Ovary (tissue), 9 donors: ENCODE data around the gene KDELR3. TPM values are rescaled to one million over a fixed set of nuclear protein-coding genes. Genes with fewer than 3 reads are reported as not detected.

Source experiments
- DNase-seq, 5 donors: peaks; one replicate each; pipeline ENCODE4 v3.0.0-alpha.2; 2019 to 2020
- H3K27ac ChIP-seq, 2 donors: fragments of 200-600 bp; one replicate each; pipeline versions ENCODE4 v1.5.1 to v1.8.0; 2019 to 2022
- H3K27me3 ChIP-seq: fragments of 200-600 bp; one replicate; pipeline ENCODE4 v1.8.0; 2022
- H3K36me3 ChIP-seq: fragments of 200-600 bp; sonication (generic); one replicate; pipeline ENCODE4 v1.5.1; 2019
- H3K4me1 ChIP-seq: one replicate; pipeline ENCODE4 v1.8.1; 2013; ENCODE audit warnings: mild to moderate bottlenecking, moderate library complexity; ENCODE audit not compliant: insufficient read depth
- H3K4me3 ChIP-seq: fragments of 200-600 bp; sonication (generic); one replicate; pipeline ENCODE4 v1.5.1; 2017
- H3K9me3 ChIP-seq, 2 donors: fragments of 200-600 bp in 1 of 2; sonication (generic) in 1 of 2; one replicate each; pipeline versions ENCODE4 v1.5.1 to v1.8.1; 2013 to 2019; ENCODE audit warnings: mild to moderate bottlenecking in 1 of 2, moderate library complexity in 1 of 2
- CTCF ChIP-seq, 3 donors: fragments of 450-650 bp in 2 of 3; fragments of 200-600 bp in 1 of 3; IDR thresholded peaks; one replicate each; pipeline versions ENCODE4 v1.5.1 to v1.8.0; 2016 to 2022; ENCODE audit warnings: antibody characterized with exemption in 3 of 3, mild to moderate bottlenecking in 1 of 3
- EP300 ChIP-seq: sonication (generic); formaldehyde crosslinking; IDR thresholded peaks from one replicate; pipeline ENCODE4 v1.6.1; 2017; ENCODE audit warnings: antibody characterized with exemption
- POLR2A ChIP-seq: fragments of 450-650 bp; IDR thresholded peaks from one replicate; pipeline ENCODE4 v1.6.1; 2017; ENCODE audit warnings: antibody characterized with exemption, mild to moderate bottlenecking, moderate library complexity
- WGBS, 3 donors: extraction: QIAGEN DNeasy Blood & Tissue Kit in 1 of 3; methylation state at CpG; one replicate each; pipeline versions ENCODE4 v1.1.5 to v1.1.7; 2013 to 2017; 5-methylcytosine and 5-hydroxymethylcytosine counted together
- intact Hi-C, 4 donors: fragments of 100-400 bp; cut with DNase I; formaldehyde crosslinking; loops; one replicate each; pipeline versions ENCODE4 v1.11.0 to v1.15.1; 2022 to 2023
- polyA plus RNA-seq, 2 donors: library from polyadenylated mRNA; stranded (reverse); fragments of 200-250 nt in 1 of 2; fragments of 350-450 nt in 1 of 2; fragmentation: Illumina TruSeq in 1 of 2; extraction: RNeasy Lipid Tissue Mini Kit (QIAGEN cat#74804) in 1 of 2; gene quantifications; one replicate each; pipeline ENCODE4 v1.2.3, GENCODE V29; 2013 to 2014
- total RNA-seq, 7 donors: library from RNA; depleted of rRNA in 2 of 7; stranded (reverse); fragments of >200 nt in 2 of 7; fragmentation: NEBNext Ultra II Directional in 3 of 7; extraction: Animal tissue kit (Norgen Biotek cat#: 25700) in 3 of 7; gene quantifications; one replicate each; pipeline versions ENCODE4 v1.1.0 to v1.2.4, GENCODE V29; 2016 to 2023
- donor health status: DM: no; HTN: no; CAD: no; lungs with moderate emphysema.
- donor health status: DM: no; HTN: no; CAD: no.
- donor health status: Bipolar disorder and iron deficiency.
- donor health status: DM: yes; HTN: yes; CAD: no.
- donor health status: DM: no; HTN: no; CAD: no.
- donor health status: DM: yes; HTN: yes; CAD: no.

Gene KDELR3
- total and polyA plus RNA-seq, 9 donors: 0.81 to 26.9 (median 2.4) TPM

- intact Hi-C loops: no loop called here
- H3K27me3 ChIP-seq: peaks cover 3% of the 10 kb centered on the region
- WGBS, 3 donors: 86 to 94% (median 89%) methylated on average over 2 of the region's 2 CpGs
Measured at GRCh38 chr22:38451404-38451803, 16.5 kb upstream of the KDELR3 start.

GRCh38 chr22:38451864-38452263, 16.0 kb upstream of the KDELR3 start:
- no peak for DNase-seq
- intact Hi-C loops: no loop called here
- no peak overlapping the region for H3K27ac ChIP-seq
- WGBS, 3 donors: 63 to 66% (median 63%) methylated on average over 4 of the region's 4 CpGs
- H3K4me3 ChIP-seq: no peak overlapping the region
- H3K9me3 ChIP-seq: no peaks in the 10 kb centered on the region
- no peaks in the 10 kb centered on the region for H3K36me3 ChIP-seq
- no peak for TF ChIP-seq POLR2A
- no peak for TF ChIP-seq CTCF (IDR thresholded peaks at IDR 0.05)
- TF ChIP-seq EP300: no peak
- peaks cover 2% of the 10 kb centered on the region for H3K4me1 ChIP-seq
- H3K27me3 ChIP-seq: peaks cover 3% of the 10 kb centered on the region

More at GRCh38 chr22:38451404-38451803, 16.5 kb upstream of the KDELR3 start:
- Histone ChIP-seq H3K4me1 (peaks cover 2% of the 10 kb centered on the region), H3K36me3 (no peaks in the 10 kb centered on the region), H3K9me3 (no peaks in the 10 kb centered on the region), H3K27ac (no peak overlapping the region), H3K4me3 (no peak overlapping the region)
- no peak for DNase-seq
- TF ChIP-seq POLR2A: no peak

GRCh38 chr22:38452373-38453065, 15.4 kb upstream of the KDELR3 start:
- Histone ChIP-seq H3K27ac (no peak overlapping the region), H3K9me3 (no peaks in the 10 kb centered on the region), H3K4me1 (peaks cover 2% of the 10 kb centered on the region), H3K36me3 (no peaks in the 10 kb centered on the region), H3K27me3 (peaks cover 3% of the 10 kb centered on the region), H3K4me3 (no peak overlapping the region)
- WGBS, 3 donors: 18 to 27% (median 25%) methylated on average over 24 to 25 of the region's 25 CpGs
- no peak for TF ChIP-seq POLR2A
- intact Hi-C loops: no loop called here
- no peak for DNase-seq

GRCh38 chr22:38453066-38453672, 14.7 kb upstream of the KDELR3 start:
- TF ChIP-seq POLR2A (no peak), CTCF (IDR thresholded peaks at IDR 0.05) (no peak), EP300 (no peak)
- WGBS, 3 donors: 75 to 80% (median 76%) methylated on average over 11 of the region's 11 CpGs
- Histone ChIP-seq H3K27me3 (peaks cover 3% of the 10 kb centered on the region), H3K9me3 (no peaks in the 10 kb centered on the region), H3K27ac (no peak overlapping the region), H3K4me1 (peaks cover 2% of the 10 kb centered on the region), H3K4me3 (no peak overlapping the region), H3K36me3 (no peaks in the 10 kb centered on the region)
- no peak for DNase-seq
- intact Hi-C loops: no loop called here

- H3K4me1 ChIP-seq: peaks cover 2% of the 10 kb centered on the region
- 65 to 82% (median 79%) methylated on average over 2 to 3 of the region's 3 CpGs for WGBS, 3 donors
- no peak overlapping the region for H3K4me3 ChIP-seq
- peaks cover 3% of the 10 kb centered on the region for H3K27me3 ChIP-seq
- H3K36me3 ChIP-seq: no peaks in the 10 kb centered on the region
- no peak for TF ChIP-seq EP300
- no peak for TF ChIP-seq CTCF (IDR thresholded peaks at IDR 0.05)
- TF ChIP-seq POLR2A: no peak
- no peak for DNase-seq
- intact Hi-C loops: no loop called here
- no peaks in the 10 kb centered on the region for H3K9me3 ChIP-seq
- no peak overlapping the region for H3K27ac ChIP-seq
Measured at GRCh38 chr22:38453996-38454352, 13.9 kb upstream of the KDELR3 start.
